SKM-1 (cell line): ENCODE measurements around the gene BNIP1.

Experiments used
- DNase-seq: peaks from one replicate; lab custom pipeline; 2025; ENCODE audit not compliant: unreplicated experiment; lab: John Stamatoyannopoulos, UW

Gene BNIP1

DNA sequence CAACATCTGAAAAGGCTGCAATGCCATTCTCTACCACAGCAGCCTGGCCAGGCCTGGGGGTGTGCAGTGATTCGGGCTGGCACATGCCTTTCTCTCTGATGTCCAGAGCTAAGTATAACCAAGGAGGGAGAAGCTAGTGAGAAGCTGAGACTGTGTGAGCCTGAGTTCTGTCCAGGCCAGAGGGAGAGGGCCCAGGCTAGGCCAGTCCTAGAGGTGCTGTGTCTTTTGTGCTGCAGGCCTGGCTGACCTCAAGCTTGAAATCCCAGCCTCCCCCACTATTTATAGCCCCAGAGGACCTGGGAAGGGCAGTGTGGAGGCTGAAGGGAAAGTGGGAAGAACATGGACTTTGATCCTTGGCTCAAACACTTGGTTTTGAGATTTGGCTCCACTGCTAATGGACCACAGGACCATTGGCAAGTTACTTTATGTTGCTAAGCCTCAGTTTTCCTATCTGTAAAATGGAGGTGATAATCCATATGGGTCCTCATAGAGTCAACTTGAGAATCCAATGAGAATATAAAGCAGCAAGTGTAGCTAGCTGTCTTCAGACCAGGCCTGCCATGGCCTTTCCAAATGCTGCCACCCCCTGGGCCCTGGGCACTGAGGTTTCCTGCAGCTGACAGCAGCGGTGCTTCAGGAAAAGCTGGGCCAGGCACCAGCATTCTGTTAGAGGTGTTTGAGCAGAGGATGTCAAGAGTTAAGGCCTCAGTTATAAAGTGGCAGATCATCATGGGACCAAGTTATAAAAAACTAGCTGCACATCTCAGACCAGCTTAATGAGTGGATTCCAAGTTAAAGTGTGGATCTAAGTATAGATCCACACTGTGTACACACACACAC is 21.1 kb downstream of the BNIP1 start:
- no peak for DNase-seq

DNA sequence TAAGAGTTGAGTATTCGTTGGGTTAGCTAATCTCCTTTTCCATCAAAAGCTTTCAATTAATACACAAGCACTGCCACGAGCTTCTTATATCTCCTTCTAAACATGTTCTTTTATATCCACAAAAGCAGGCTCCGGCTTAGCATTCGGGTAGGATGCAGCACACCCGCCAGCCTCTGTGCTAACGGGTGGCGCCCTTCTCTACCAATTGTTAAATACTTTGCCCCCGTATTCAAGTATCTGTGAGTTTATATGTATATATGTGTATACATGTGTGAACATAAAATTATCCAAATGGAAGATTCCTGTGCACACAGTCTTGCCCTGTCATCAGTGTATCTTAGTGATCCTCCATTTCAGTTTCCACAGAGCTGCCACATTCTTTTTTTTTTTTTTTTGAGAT is 27.8 kb downstream of the BNIP1 start:
- DNase-seq: no peak

DNA sequence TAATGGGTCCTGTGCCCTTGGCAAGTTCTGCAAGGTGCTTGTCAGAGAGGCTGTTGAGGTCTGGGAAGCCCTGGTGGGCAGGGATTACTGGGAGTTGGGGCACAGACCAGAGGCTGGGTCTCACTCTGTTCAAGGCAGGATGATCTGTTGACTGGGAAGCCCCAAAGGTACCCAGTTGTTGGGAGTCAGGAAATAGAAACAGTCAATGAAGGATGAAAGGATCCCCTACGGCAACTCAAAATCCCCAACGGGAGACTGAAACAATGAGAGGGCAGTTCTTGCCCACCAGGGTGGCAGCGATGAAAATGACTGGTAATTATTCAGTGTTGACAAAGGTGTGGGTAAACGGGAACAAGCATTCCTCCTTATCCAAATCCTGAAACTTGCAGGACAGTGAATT is 31.2 kb downstream of the BNIP1 start:
- no peak for DNase-seq

DNA sequence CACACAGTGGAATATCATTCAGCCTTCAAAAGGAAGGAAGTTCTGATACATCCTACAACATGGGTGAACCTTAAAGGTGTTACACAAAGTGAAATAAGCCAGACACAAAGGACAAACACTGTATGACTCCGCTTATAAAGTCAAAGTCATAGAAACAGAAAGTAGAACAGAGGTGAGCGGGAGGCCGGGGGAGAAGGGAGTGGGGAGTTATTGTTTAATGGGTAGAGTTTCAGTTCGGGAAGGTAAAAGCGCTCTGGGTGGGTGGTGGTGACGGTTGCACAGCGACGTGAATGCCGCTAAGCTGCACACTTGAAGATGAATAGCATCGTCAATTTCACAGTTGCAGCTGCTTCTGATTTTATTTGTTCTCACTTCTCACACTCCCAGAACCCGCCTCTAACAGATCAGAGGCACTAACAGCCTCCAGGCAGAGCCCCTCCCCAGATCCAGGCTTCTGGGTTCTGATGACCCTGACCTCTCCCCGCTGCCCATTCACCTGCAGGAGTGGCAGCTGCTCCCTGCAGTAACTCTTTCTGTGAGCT is 34.1 kb downstream of the BNIP1 start:
- DNase-seq: no peak

DNA sequence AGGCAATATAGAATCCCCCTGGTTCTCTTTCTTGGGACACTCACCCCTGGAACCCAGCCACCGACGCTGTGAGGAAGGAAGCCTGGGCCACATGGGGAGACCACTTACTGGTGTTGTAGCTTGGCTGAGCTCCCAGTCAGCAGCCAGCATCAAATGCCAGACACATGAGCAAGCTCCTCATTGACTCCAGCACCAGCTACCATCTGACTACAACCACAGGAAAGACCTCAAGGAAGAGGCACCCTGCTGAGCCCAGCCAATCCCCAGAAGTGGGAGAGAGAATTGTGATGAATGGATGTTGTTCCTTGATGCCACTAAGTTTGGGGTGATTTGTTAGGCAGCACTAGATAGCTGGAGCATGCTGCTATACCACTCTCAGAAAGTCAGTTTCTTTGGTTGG is 36.0 kb downstream of the BNIP1 start:
- DNase-seq: no peak

DNA sequence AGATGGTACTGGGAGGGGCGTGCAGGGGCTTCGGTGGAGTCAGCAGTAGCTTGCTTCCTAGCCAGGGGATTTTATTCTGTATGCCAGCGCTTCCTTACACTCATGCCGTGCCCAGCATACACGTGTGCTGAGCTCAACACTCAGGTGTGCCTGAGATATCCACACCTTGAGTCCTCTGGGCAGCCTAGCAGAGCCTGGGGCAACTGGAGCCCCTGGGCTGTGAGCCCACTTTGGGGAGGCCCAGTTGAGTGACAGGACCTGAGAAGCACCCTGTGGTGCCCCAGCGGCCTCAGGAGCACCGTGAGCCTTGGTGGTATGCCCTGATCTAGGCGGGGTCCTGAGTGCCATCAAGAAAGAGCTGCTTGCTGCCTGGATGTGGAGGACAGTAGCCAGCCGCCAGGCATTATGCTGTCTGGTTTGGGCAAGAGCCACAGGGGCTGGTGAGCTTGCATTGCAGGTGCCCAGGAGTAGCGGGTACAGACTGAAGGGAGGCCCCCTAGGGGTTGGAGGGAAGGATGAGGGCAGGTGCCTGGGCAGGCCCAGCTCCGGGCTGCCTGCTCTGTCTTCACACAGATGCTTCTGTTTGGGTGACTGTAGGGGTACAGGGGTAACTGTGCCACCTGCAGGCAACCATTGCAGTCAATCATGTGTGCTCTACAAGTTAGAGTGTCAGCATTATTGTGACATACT is 42.9 kb downstream of the BNIP1 start:
- no peak for DNase-seq

DNA sequence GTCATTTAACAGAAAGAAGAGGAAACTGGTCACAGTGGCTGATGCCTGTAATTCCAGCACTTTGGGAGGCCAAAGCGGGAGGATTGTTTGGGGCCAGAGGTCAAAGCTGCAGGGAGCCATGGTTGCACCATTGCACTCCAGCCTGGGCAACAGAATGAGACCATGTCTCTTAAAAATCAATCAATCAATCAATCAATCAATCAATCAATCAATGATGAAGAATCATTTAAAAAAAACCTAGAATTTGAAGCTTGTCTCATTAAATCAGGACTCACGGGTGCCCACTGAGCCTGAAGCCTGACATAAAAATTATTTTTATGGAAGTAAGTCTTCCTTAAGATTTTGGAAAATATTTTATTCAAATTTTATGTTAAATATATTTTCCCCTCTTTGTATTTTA is 43.9 kb downstream of the BNIP1 start:
- DNase-seq: no peak

DNA sequence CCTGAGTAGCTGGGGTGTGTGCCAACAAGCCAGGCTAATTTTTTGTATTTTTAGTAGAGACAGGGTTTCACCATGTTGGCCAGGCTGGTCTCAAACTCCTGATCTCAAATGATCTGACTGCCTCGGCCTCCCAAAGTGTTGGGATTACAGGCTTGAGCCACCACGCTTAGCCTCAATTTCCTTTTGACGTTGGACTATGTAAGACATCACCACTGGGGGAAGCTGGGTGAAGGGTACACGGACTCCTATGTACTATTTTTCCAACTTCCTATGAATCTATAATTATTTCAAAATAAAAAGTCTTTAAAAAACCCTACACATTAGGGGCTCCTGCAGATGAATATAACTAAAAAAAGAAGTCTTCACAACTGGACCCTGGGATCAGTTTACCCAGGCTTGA is 46.7 kb downstream of the BNIP1 start:
- no peak for DNase-seq

DNA sequence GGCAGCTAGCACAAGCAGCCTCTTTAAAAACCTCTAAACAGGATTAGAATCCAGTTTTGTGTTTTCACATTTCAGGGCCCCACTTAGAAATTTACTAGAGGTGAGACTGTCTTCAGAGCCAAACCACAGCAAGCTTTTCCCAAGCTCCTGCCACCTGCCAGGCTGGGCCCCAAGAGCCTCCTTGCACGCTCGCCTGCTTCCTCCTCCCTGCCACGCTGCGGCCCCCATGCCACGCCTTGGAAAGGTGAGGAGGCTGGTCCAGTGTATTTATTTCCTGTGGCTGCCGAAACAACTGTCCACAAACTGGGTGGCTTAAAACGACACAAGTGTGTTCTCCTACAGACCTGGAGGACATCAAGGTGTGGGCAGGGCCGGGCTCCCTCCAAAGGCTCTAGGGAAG is 47.2 kb downstream of the BNIP1 start:
- DNase-seq: no peak

DNA sequence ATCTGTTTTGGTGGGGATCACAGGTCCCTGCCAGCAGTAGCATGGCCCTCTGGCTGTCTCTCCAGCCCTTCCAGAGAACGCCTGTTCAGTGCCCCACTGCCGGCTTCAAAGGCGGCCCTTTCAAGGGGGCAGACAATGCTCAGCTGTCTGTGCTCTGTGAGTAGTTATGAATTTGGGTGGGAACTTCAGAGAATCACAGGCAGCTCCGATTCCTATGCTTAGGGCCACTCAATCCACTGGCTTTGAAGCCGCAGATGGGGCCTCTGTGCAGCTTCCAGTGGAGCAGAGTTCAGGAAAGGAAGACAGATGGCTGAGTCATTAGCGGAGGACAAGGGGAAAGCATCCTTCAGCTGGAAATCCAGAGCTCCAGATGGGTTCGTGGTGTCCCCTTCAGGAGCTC is 48.2 kb downstream of the BNIP1 start:
- no peak for DNase-seq

DNA sequence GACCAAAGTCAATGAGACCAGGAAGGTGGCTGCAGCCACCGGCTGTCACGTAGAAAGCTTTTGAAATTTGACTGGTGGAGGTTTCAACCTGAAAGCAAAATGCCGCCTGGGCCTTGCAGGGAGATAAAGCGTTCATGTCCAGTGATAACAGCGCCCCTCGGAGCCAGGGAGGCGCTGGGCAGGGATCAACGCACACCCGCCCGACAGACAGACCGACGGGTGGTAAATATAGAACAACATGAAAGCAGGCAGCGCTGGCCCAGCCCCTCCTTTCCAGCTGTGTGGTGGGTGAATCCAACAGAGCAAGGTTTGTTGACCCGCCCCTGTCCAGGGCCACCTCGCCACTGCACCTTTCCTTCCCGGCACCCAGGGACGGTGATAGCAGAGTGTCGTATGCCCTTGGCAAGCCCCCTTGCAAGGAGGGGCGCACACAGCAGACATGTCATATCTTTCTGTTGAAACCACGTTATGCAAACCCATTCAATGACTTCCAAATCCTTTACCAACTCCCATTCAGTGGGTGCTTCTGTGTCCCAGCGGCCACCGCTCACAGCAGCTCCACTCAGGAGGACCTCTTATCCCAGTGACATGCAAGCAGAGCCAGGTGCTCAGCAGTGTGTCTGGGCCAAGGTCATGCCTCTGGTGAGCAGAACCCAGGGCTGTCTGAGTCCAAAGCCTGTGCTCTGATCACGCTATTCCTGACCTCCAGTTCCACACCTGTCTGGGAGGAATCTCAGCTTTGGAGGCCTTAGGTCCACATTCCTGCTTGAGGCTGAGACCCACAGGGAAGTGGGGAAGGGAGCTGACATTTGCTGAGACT is 52.0 kb downstream of the BNIP1 start:
- no peak for DNase-seq

DNA sequence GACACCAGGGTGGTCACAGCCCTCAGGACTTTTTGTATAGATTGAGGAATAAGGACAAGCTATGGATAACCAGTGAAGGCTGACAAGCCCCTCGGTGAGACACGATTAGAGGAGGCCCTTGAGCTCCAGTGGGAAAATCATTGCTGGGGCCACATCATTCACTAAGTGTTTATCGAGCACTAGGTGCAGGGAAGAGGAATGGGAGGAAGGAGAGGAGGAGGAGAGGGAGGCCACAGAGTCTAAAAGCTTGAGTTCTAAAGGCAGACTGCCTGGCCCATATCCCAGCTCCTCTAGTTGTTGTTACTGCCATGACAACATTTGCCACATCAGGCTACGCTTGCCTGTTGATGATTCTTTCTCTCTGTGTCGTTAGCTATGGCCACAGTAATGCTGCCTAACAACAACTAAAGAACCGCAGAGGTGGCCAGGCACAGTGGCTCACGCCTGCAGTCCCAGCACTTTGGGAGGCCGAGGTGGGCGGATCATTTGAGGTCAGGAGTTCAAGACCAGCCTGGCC is 53.1 kb downstream of the BNIP1 start:
- no peak for DNase-seq

DNA sequence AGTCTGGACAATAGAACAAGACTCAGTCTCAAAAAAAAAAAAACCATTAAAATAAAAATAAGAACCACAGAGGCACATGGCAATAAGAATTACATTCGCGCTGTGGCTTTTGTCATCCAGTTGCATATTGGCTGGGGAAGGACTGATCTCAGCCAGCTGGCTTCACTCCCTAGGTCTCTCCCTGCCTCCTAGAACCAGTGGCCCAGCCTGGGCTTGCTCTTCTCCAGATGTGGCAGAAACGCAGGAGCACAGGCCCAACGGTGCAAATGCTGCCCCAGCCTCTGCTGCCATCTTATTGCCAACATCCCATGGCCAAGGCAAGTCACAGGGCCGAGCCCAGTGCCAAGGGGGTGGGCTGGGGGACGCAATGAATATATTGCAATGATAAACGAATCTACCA is 53.7 kb downstream of the BNIP1 start:
- no peak for DNase-seq

DNA sequence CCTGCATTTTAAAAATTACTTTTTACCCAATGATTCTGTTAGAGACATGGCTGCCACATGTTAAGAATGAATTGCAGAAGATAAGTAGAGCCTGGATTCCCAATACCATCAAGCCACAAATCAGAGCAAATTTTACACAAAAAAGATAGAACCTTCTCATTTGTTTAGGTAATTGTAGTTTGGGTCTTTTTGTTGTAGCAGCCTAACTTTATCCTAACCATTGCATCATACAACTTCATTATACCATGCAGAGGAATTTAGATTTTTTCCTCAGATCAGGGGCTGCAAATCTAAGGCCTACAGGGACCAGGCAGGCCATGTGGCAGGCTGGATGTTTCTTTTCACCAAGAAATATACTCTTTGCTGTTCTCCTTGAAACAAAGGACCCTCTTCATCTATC is 56.0 kb downstream of the BNIP1 start:
- DNase-seq: no peak

DNA sequence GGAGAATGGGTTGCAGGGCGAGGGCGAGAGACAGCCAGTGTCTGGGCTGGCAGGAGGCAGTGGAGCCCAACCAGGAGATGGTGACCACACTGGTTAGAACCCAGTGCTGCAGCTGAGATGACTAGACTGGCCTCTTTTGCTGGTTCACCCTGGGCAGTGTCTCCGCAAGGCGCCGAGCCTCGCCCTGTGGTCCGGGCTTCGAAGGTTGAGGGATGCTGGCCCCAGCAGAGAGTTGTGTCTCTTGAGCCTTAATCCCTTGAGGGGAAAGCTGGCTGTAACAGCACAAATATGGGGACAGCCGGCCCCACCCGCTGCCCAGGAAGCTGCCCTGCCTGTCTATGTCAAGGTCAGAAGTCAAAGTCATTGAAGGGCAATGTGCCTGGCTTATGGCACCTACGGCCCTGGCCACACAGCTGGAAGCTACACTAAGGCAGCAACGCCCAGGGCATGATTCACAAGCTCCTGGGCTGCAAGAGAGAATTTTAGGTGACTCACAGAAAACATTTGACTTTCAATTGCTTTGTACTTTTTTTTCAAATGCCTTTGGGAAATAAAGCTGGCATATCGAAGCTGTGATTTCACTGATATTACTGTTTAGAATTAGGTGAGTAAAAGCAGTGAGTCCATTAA is 57.4 kb downstream of the BNIP1 start:
- no peak for DNase-seq

DNA sequence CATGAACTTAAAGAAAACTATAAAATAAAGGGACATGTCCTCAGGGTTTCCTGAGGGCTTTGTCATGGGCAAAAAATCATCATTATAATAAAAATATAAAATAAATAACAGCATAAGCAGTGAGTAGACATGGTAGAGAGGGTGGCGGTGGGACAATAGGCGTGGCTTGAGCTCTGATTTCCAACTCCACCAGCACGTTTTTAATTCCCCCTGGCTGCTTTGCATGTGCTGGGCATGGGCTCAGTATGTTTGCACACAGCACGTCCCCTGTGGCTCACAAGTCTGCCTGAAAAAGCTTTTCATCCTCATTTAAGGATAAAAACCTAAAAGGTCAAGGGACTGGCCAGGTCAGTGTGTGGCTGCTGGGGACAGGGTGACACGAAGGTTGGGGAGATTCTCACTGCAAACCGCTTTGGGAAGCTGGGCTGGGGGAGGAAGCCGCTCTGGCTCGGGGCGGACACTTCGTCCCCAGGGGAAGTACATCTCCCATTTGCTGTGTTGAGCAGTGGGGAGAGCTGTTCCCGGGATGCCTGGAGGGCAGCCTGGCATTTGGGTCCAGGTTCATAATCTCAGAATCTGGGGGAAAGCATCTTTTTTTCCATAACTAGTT is 58.0 kb downstream of the BNIP1 start:
- no peak for DNase-seq

DNA sequence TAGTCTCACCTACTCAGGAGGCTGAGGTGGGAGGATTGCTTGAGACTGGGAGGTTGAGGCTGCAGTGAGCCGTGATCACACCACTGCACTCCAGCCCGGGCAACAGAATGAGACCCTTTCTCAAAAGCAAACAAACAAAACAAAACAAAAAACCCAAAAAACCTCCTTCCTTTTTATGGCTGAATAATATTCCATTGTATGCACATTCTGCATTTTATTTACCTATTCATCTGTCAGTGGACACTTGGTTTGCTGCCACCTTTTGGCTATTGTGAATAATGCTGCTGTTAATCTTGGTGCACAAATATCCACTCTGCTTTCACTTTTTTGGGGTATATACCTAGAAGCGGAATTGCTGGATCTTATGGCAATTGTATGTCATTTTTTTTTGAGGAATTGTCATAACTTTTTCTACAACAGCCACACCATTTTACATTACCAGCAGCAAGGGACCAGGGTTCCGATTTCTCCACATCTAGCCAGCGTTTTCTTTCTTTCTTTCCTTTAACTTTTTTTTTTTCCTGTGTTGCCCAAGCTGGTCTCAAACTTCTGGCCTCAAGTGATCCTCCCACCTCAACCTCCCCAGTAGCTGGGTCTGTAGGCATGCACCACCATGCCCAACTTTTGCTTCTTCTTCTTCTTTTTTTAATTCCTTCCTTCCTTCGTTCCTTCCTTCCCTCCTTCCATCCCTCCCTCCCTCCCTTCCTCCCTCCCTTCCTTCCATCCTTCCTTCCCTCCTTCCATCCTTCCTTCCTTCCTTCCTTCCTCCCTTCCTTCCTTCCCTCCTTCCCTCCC is 60.1 kb downstream of the BNIP1 start:
- no peak for DNase-seq

DNA sequence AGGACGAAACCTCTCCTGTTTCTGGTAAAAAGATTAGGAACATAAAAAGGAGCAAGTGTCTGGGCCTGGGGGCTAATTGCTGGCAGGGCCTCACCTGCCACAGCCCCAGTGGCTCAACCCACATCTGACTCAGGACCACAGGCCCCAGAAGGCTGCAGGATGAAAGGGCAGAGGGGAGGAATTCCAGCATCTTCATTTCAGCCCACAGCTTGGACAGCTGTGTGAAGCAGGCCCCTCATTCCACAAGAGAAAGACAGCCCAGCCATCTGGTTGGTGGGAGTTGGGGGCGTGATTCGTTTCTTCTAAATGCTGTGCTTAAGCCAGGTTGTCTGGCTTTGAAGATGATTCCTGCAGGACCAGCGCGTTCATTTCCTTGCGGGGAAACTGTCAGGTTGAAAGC is 61.6 kb downstream of the BNIP1 start:
- no peak for DNase-seq

DNA sequence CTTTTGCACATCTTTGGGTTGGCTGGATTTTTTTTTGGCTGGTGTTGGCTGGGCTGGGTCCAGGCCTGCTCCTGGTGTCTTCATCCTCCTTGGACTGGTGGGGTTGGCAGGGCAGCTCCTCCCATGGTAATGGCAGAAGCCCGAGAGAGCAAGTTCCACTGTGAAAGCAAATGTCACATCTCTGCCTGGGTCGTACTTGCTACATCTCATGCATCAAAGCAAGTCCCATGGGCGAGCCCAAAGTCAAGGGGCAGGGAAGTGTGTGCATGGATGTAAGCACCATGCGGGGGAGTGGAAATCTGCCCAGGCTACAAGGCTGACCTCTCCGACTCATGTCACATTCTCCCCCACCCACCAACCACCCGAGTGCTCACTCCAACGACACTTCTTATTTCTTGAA is 64.0 kb downstream of the BNIP1 start:
- no peak for DNase-seq

DNA sequence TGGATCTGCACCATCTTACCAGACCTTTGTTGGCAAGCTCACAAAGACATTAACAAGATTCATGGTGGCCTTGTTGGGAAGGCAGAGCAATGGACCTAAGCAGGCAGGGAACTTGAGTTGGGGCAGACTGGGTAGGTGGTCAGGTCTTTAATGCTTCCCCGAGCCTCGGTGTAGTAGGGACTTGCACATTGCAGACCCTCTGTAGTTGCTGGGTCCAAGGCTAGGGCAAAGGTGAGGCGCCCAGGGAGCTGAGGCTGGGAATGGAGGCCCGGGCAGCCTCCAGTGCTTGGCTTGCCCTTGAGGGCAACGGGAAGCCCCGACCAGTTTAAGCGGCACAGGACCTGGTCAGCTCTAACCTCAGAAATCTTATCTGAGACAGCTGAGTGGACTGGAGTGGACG is 66.5 kb downstream of the BNIP1 start:
- no peak for DNase-seq
